ENCODE measurements around the gene SLC4A8.

DNA sequence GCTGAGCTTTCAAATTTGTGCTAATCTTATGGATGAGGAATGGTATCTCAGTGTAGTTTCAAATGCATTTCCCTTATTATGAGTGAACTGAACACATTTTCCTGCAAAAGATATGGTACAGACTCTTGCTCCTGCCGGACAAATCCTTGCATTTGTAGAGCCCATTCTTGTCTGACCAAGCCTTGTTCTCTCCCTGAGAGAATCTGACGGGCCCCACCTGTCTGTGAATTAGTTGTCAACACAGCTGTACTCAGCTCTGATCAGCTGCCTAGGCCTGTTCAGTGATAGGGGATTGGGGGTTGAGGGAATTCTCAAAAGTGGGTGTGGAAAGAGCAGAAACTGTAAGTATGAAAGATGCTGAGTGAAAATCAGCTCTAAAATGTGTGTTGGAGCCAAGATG lies 123.6 kb downstream of the SLC4A8 start:
- TF ChIP-seq CTCF (conservative IDR thresholded peaks at IDR 0.05; ENCODE audit: low read depth, low read length) (no peak), EZH2 (IDR thresholded peaks at IDR 0.05; ENCODE audit: low read length, unreplicated experiment) (no peak)
